ENCODE data around the gene ADK. TPM values are rescaled to one million over a fixed set of nuclear protein-coding genes. Genes with fewer than 3 reads are reported as not detected.

Gene ADK
- total RNA-seq, 1 experiment from 2014 or later = 26.8 TPM

DNA sequence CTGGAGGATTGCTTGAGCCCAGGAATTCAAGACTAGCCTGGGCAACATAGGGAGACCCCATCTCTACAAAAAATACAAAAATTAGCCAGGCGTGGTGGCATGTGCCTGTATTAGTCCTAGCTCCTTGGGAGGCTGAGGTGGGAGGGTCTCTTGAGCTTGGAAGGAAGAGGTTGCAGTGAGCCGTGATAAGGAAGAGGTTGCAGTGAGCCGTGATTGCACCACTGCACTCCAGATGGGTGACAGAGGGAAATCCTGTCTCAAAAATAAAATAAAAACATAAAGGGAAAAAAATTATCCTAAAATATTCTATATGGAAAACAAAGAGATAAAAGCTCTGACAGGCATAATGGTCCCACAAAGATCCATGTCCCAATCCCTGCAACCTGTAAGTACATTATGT, 587.5 kb downstream of the ADK start:
- no peak overlapping the region for H3K23ac ChIP-seq (ENCODE audit: insufficient read length, low read depth, low read length)
- no peaks in the 10 kb centered on the region for H3K27me3 ChIP-seq (ENCODE audit: insufficient read depth, low read length)
- Mint-ChIP-seq H3K27me3 (ENCODE audit: low read depth) (no peaks in the 10 kb centered on the region), H3K27ac (no peak overlapping the region), H3K4me1 (peaks cover 3 to 4% of the 10 kb centered on the region in 2 experiments; a peak in 2 of 4 replicates), H3K4me3 (no peak overlapping the region), H3K36me3 (ENCODE audit: insufficient read depth in 1 of 3, low read depth in 3 of 3) (peaks cover 0 to 4% (median 0%) of the 10 kb centered on the region in 3 experiments; a peak in 3 of 7 replicates), H3K9me3 (peaks cover 0 to 3% of the 10 kb centered on the region in 2 experiments; a peak in 2 of 5 replicates)
- TF ChIP-seq, protein P1, sequence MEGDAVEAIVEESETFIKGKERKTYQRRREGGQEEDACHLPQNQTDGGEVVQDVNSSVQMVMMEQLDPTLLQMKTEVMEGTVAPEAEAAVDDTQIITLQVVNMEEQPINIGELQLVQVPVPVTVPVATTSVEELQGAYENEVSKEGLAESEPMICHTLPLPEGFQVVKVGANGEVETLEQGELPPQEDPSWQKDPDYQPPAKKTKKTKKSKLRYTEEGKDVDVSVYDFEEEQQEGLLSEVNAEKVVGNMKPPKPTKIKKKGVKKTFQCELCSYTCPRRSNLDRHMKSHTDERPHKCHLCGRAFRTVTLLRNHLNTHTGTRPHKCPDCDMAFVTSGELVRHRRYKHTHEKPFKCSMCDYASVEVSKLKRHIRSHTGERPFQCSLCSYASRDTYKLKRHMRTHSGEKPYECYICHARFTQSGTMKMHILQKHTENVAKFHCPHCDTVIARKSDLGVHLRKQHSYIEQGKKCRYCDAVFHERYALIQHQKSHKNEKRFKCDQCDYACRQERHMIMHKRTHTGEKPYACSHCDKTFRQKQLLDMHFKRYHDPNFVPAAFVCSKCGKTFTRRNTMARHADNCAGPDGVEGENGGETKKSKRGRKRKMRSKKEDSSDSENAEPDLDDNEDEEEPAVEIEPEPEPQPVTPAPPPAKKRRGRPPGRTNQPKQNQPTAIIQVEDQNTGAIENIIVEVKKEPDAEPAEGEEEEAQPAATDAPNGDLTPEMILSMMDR (conservative IDR thresholded peaks at IDR 0.05) = no peak
- no peak overlapping the region for H3T11ph ChIP-seq (ENCODE audit: low read length)
- no peak overlapping the region for H2BK20ac ChIP-seq (ENCODE audit: low read depth, low read length, poor library complexity, severe bottlenecking)
- no peaks in the 10 kb centered on the region for H3K79me1 ChIP-seq (ENCODE audit: insufficient read depth, low read depth, low read length, poor library complexity, severe bottlenecking)
- no peak overlapping the region for H2BK12ac ChIP-seq (ENCODE audit: insufficient read length, low read depth, low read length)
- H3K4ac ChIP-seq (ENCODE audit: low read depth, low read length) = no peak overlapping the region
- no peaks in the 10 kb centered on the region for H3K23me2 ChIP-seq (ENCODE audit: insufficient read length, low read depth, low read length, poor library complexity, severe bottlenecking)
- no peaks in the 10 kb centered on the region for H3K4me1 ChIP-seq (ENCODE audit: insufficient read depth, low read length)
- DNase-seq = no peak
- H4K8ac ChIP-seq (replicated peaks; ENCODE audit: insufficient read length, low read depth, low read length) = no peak overlapping the region
- H2BK120ac ChIP-seq (ENCODE audit: low read depth, low read length, poor library complexity, severe bottlenecking) = no peak overlapping the region
- H2BK15ac ChIP-seq (ENCODE audit: low read depth, low read length) = no peak overlapping the region
- no peak overlapping the region for H4K5ac ChIP-seq (ENCODE audit: insufficient read length, low read depth, low read length)
- no peak overlapping the region for H2AK5ac ChIP-seq (ENCODE audit: insufficient read length, low read length)
- no peak overlapping the region for H3K56ac ChIP-seq (ENCODE audit: insufficient read length, low read depth, low read length)
- no peak overlapping the region for H3K14ac ChIP-seq (ENCODE audit: insufficient read depth, low read length)
- no peaks in the 10 kb centered on the region for H3K9me3 ChIP-seq (ENCODE audit: control insufficient read depth, low read depth, low read length)
- H3K18ac ChIP-seq (ENCODE audit: insufficient read length, low read depth, low read length) = no peak overlapping the region
- H3K4me2 ChIP-seq (ENCODE audit: insufficient read depth, insufficient read length, low read length) = no peak overlapping the region
- H2BK5ac ChIP-seq (ENCODE audit: insufficient read length, low read length) = no peak overlapping the region
- no peak overlapping the region for H3K27ac ChIP-seq (ENCODE audit: insufficient read length, low read depth, low read length)
- H2AFZ ChIP-seq (ENCODE audit: low read length) = no peak overlapping the region
- no peak overlapping the region for H4K91ac ChIP-seq (ENCODE audit: insufficient read length, low read depth, low read length)
- H3K79me2 ChIP-seq (ENCODE audit: insufficient read depth, low read length) = no peaks in the 10 kb centered on the region
- no peaks in the 10 kb centered on the region for H4K20me1 ChIP-seq (ENCODE audit: control insufficient read depth, insufficient read depth, insufficient read length)
- no CpG with 5 or more reads among the region's 3 CpGs for WGBS (ENCODE audit: extremely low coverage, insufficient read length, low lambda C conversion rate)
- no peak overlapping the region for H3K9ac ChIP-seq (ENCODE audit: extremely low read depth, insufficient read length, low read length)
